HCT116 (cell line): ENCODE data around the gene PLEKHA5. TPM values are rescaled to one million over a fixed set of nuclear protein-coding genes. Genes with fewer than 3 reads are reported as not detected.

ENCODE experiments used
- ATAC-seq: fragments of 200-7000 bp; cut with Tn5 transposase; 2 replicates; pipeline ENCODE4 v1.9.1; 2020; ENCODE audit warnings: mild to moderate bottlenecking, moderate library complexity
- BruUV-seq: library from RNA; stranded (reverse); fragments of 400-500 nt; replicated peaks from 2 replicates; lab custom pipeline; 2021; lab: Mats Ljungman, UMichigan
- CTCF ChIA-PET: fragments of 300-600 bp; sonication (Branson Sonifier 250); formaldehyde crosslinking; loops from one replicate; lab custom pipeline; 2021; ENCODE audit warnings: antibody characterized with exemption; lab: Charles Lee
- POLR2A ChIA-PET: fragments of 300-600, 350-600 bp; sonication (Branson Sonifier 250); formaldehyde crosslinking; loops from one replicate; lab custom pipeline; 2021; ENCODE audit warnings: antibody characterized with exemption; lab: Charles Lee
- RAD21 ChIA-PET, 2 experiments: fragments of 300-600 bp; sonication (Branson Sonifier 250); formaldehyde crosslinking; loops; one replicate each; lab custom pipeline; 2023; ENCODE audit warnings: low total read pairs in 2 of 2; ENCODE audit not compliant: uncharacterized antibody in 2 of 2, unreplicated experiment in 2 of 2, low non-redundant PET in 1 of 2; lab: Charles Lee
- DNase-seq: peaks from one replicate; pipeline ENCODE4 v3.0.0-alpha.2; 2010; ENCODE audit warnings: low read depth, low spot score
- H2AFZ ChIP-seq: fragments of 200-600 bp; shearing (Covaris generic), sonication (generic); 2 replicates; pipeline ENCODE4 v1.6.1; 2017; ENCODE audit warnings: low read depth, mixed run types, mixed read lengths, antibody characterized with exemption, low read length; ENCODE audit not compliant: poor library complexity, severe bottlenecking
- H3K27ac ChIP-seq: 2 replicates; pipeline ENCODE4 v1.5.1; 2012; ENCODE audit warnings: low read depth, low read length
- H3K27me3 ChIP-seq: fragments of 200-600 bp; sonication (generic); 2 replicates; pipeline ENCODE4 v1.6.1; 2016; ENCODE audit warnings: mixed run types, low read length, mixed read lengths; ENCODE audit not compliant: insufficient read depth
- H3K36me3 ChIP-seq, 2 experiments: fragments of 200-500 bp in 1 of 2; fragments of 200-600 bp in 1 of 2; sonication (Bioruptor generic) in 1 of 2; sonication (generic) in 1 of 2; 2 replicates each; pipeline versions ENCODE4 v1.5.1 to v1.6.1; 2014 to 2016; ENCODE audit warnings: low read length in 2 of 2, inconsistent platforms in 1 of 2, mixed read lengths in 1 of 2, mixed run types in 1 of 2; ENCODE audit not compliant: insufficient read depth in 2 of 2, control insufficient read depth in 1 of 2
- H3K4me1 ChIP-seq, 2 experiments: fragments of 200-600 bp in 1 of 2; sonication (generic) in 1 of 2; 2 replicates each; pipeline versions ENCODE4 v1.5.1 to v1.6.1; 2012 to 2017; ENCODE audit warnings: low read length in 2 of 2, inconsistent platforms in 1 of 2, mild to moderate bottlenecking in 1 of 2, mixed read lengths in 1 of 2, mixed run types in 1 of 2, moderate library complexity in 1 of 2; ENCODE audit not compliant: insufficient read depth in 2 of 2, control insufficient read depth in 1 of 2
- H3K4me2 ChIP-seq: fragments of 200-600 bp; sonication (generic); 2 replicates; pipeline ENCODE4 v1.6.1; 2017; ENCODE audit warnings: mixed run types, low read length, mixed read lengths
- H3K4me3 ChIP-seq, 2 experiments: fragments of 200-600 bp in 1 of 2; sonication (generic) in 1 of 2; replicated peaks in 1 of 2; 2 replicates each; pipeline ENCODE4 v1.5.1; 2011 to 2016; ENCODE audit warnings: low read length in 2 of 2, control low read depth in 1 of 2, low read depth in 1 of 2, mild to moderate bottlenecking in 1 of 2, mixed read lengths in 1 of 2, mixed run types in 1 of 2
- H3K79me2 ChIP-seq: fragments of 200-600 bp; sonication (generic); 2 replicates; pipeline ENCODE4 v1.6.1; 2017; ENCODE audit warnings: mild to moderate bottlenecking, mixed run types, low read length, moderate library complexity, mixed read lengths; ENCODE audit not compliant: insufficient read depth
- H3K9ac ChIP-seq: fragments of 200-600 bp; sonication (generic); 2 replicates; pipeline ENCODE4 v1.6.1; 2016; ENCODE audit warnings: low read length, mixed read lengths
- H3K9me2 ChIP-seq: fragments of 200-600 bp; sonication (generic), shearing (Covaris generic); 2 replicates; pipeline ENCODE4 v1.6.1; 2017; ENCODE audit warnings: mixed run types, mild to moderate bottlenecking, moderate library complexity; ENCODE audit not compliant: insufficient read depth
- H3K9me3 ChIP-seq, 2 experiments: fragments of 200-500 bp in 1 of 2; fragments of 200-600 bp in 1 of 2; sonication (Bioruptor generic) in 1 of 2; sonication (generic) in 1 of 2; 2 replicates each; pipeline ENCODE4 v1.6.1; 2014 to 2017; ENCODE audit warnings: low read length in 2 of 2, mixed read lengths in 2 of 2, inconsistent platforms in 1 of 2, low read depth in 1 of 2, mild to moderate bottlenecking in 1 of 2, mixed run types in 1 of 2, moderate library complexity in 1 of 2; ENCODE audit not compliant: control insufficient read depth in 1 of 2, insufficient read depth in 1 of 2
- H4K20me1 ChIP-seq: fragments of 200-600 bp; sonication (generic), shearing (Covaris generic); 2 replicates; pipeline ENCODE4 v1.6.1; 2017; ENCODE audit warnings: mixed run types, mild to moderate bottlenecking, moderate library complexity; ENCODE audit not compliant: insufficient read depth
- CBX3 ChIP-seq: IDR thresholded peaks from 2 replicates; pipeline ENCODE4 v1.6.1; 2012; ENCODE audit warnings: low read depth
- EGR1 ChIP-seq: IDR thresholded peaks from 2 replicates; pipeline ENCODE4 v1.6.1; 2012; ENCODE audit warnings: low read depth
- ELF1 ChIP-seq: IDR thresholded peaks from 2 replicates; pipeline ENCODE4 v1.6.1; 2012; ENCODE audit warnings: low read depth, borderline replicate concordance
- EZH2 ChIP-seq: fragments of 200-600 bp; sonication (generic); IDR thresholded peaks from 2 replicates; pipeline ENCODE4 v1.6.1; 2017; ENCODE audit warnings: antibody characterized with exemption, mixed run types
- FOSL1 ChIP-seq: IDR thresholded peaks from 2 replicates; pipeline ENCODE4 v1.6.1; 2012; ENCODE audit warnings: low read depth
- JUND ChIP-seq: IDR thresholded peaks from 2 replicates; pipeline ENCODE4 v1.6.1; 2012
- POLR2A ChIP-seq: IDR thresholded peaks from 2 replicates; pipeline ENCODE4 v1.7.0; 2011; ENCODE audit warnings: borderline replicate concordance; ENCODE audit not compliant: insufficient read depth, insufficient read length; ENCODE audit errors: extremely low read depth
- RAD21 ChIP-seq: IDR thresholded peaks from 2 replicates; pipeline ENCODE4 v1.6.1; 2012; ENCODE audit warnings: low read depth, mild to moderate bottlenecking
- SIN3A ChIP-seq: IDR thresholded peaks from 2 replicates; pipeline ENCODE4 v1.6.1; 2012; ENCODE audit warnings: low read depth
- SRF ChIP-seq: IDR thresholded peaks from 2 replicates; pipeline ENCODE4 v1.6.1; 2012; ENCODE audit warnings: low read depth
- TCF7L2 ChIP-seq: IDR thresholded peaks from 2 replicates; pipeline ENCODE4 v1.7.0; 2011; ENCODE audit warnings: borderline replicate concordance, inconsistent platforms; ENCODE audit not compliant: insufficient read depth, insufficient read length; ENCODE audit errors: extremely low read depth
- YY1 ChIP-seq: IDR thresholded peaks from 2 replicates; pipeline ENCODE4 v1.6.1; 2011; ENCODE audit warnings: low read length, low read depth, moderate library complexity, mild to moderate bottlenecking; ENCODE audit not compliant: insufficient replicate concordance; ENCODE audit errors: extremely low read depth
- ZNF274 ChIP-seq: fragments of 200-500 bp; sonication (Bioruptor generic); IDR thresholded peaks from 2 replicates; pipeline ENCODE4 v1.6.1; 2014; ENCODE audit warnings: mild to moderate bottlenecking, low read depth, low read length, inconsistent platforms
- intact Hi-C: fragments of 100-400 bp; cut with micrococcal nuclease; formaldehyde crosslinking; loops from 2 replicates; pipeline ENCODE4 v1.10.0; 2022
- total RNA-seq: library from RNA; stranded (reverse); gene quantifications from one replicate; pipeline ENCODE4 v1.2.1, GENCODE V29; 2021; ENCODE audit not compliant: unreplicated experiment
- TF ChIP-seq, protein P1 (sequence below): IDR thresholded peaks from 2 replicates; pipeline ENCODE4 v1.6.1; 2012
- TF ChIP-seq, protein P2 (sequence below), 3 experiments: fragments of 200-600 bp in 1 of 3; sonication (generic) in 1 of 3; IDR thresholded peaks in 2 of 3; conservative IDR thresholded peaks in 1 of 3; 2 replicates each; pipeline ENCODE4 v1.5.1; 2012 to 2017; ENCODE audit warnings: low read depth in 2 of 3, low read length in 2 of 3, antibody characterized with exemption in 1 of 3, borderline replicate concordance in 1 of 3, control low read depth in 1 of 3, mild to moderate bottlenecking in 1 of 3, mixed read lengths in 1 of 3, mixed run types in 1 of 3, moderate library complexity in 1 of 3; ENCODE audit not compliant: insufficient read depth in 1 of 3
- TF ChIP-seq, protein P3 (sequence below): IDR thresholded peaks from 2 replicates; pipeline ENCODE4 v1.6.1; 2011; ENCODE audit warnings: mild to moderate bottlenecking, low read length, moderate library complexity; ENCODE audit not compliant: insufficient replicate concordance; ENCODE audit errors: extremely low read depth

The PLEKHA5 gene
- total RNA-seq, 1 experiment from 2014 or later: 18.9 TPM

DNA sequence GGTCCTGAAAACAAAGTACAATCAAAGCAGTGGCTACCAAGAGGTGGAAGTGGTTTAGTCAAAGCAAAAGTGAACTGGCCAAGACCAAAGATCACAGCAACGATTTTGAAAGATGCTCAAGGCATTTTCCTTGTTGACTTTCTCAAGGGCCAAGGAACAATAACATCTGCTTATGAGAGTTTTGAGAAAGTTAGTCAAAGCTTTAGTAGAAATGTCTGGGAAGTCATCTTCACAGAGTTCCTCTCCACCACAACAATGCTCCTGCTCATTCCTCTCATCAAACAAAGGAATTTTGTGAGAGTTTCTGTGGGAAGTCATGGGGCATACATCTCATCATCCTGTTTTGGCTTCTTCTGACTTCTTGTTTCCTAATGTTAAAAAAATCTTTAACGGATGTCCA, 80.1 kb downstream of the PLEKHA5 start:
- no TSS peak for BruUV-seq
- no peak for DNase-seq
- no peaks in the 10 kb centered on the region for H3K27me3 ChIP-seq
- no peaks in the 10 kb centered on the region for H3K9me3 ChIP-seq
- H3K9me2 ChIP-seq: no peaks in the 10 kb centered on the region
- no peak overlapping the region for H3K4me3 ChIP-seq
- H4K20me1 ChIP-seq: no peaks in the 10 kb centered on the region; the same call in 1 of the 2 replicates
- intact Hi-C loops: no loop called here
- RAD21 ChIA-PET: interaction anchor here in 1 of 2 experiments (0.6 kb wide), 1 partner anchor 77 kb away, joined by 3 read pairs; no protein-coding TSS in a partner anchor
- no peak overlapping the region for H2AFZ ChIP-seq
- TF ChIP-seq FOSL1 (no peak), SRF (no peak), EGR1 (no peak), JUND (no peak)
- TF ChIP-seq, protein P1, sequence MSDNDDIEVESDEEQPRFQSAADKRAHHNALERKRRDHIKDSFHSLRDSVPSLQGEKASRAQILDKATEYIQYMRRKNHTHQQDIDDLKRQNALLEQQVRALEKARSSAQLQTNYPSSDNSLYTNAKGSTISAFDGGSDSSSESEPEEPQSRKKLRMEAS: no peak
- TF ChIP-seq, all 23 proteins: peak for 0
- Histone ChIP-seq H3K4me2 (no peak overlapping the region), H3K27ac (no peak overlapping the region), H3K79me2 (peaks cover 4% of the 10 kb centered on the region), H3K9ac (no peak overlapping the region), H3K4me1 (no peaks in the 10 kb centered on the region), H3K36me3 (no peaks in the 10 kb centered on the region)
- ATAC-seq: no peak
- POLR2A ChIA-PET: no interaction called here
- CTCF ChIA-PET: no interaction called here

DNA sequence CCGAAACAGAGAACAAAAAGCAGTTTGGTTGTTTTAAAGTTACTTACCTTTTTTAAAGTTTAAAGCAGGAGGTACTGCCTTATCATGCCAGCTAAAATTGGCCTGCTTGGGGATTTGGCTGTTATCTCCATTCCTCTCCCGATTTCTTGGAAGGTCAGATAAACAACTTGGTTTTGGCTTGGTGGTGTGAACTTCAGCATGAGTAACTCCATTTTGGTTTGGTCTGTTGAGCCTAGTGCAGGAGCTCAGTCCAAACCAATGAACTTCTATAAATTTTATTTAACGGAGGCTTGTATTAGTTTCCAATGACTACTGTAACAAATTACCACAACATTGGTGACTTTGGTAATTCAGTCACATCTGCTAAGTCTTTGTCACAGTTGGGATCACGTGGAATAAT, 82.3 kb downstream of the PLEKHA5 start:
- POLR2A ChIA-PET: no interaction called here
- no peak overlapping the region for H3K27ac ChIP-seq
- no peak for DNase-seq
- H3K4me2 ChIP-seq: no peak overlapping the region
- H3K9me3 ChIP-seq: no peaks in the 10 kb centered on the region
- CTCF ChIA-PET: no interaction called here
- no peaks in the 10 kb centered on the region for H3K4me1 ChIP-seq
- intact Hi-C loops: no loop called here
- H3K9me2 ChIP-seq: no peaks in the 10 kb centered on the region
- BruUV-seq: no TSS peak
- ATAC-seq: no peak
- RAD21 ChIA-PET: no interaction called here
- H3K9ac ChIP-seq: no peak overlapping the region
- no peaks in the 10 kb centered on the region; the same call in 1 of the 2 replicates for H4K20me1 ChIP-seq
- H3K36me3 ChIP-seq: no peaks in the 10 kb centered on the region
- H3K4me3 ChIP-seq: no peak overlapping the region
- TF ChIP-seq, protein P2, sequence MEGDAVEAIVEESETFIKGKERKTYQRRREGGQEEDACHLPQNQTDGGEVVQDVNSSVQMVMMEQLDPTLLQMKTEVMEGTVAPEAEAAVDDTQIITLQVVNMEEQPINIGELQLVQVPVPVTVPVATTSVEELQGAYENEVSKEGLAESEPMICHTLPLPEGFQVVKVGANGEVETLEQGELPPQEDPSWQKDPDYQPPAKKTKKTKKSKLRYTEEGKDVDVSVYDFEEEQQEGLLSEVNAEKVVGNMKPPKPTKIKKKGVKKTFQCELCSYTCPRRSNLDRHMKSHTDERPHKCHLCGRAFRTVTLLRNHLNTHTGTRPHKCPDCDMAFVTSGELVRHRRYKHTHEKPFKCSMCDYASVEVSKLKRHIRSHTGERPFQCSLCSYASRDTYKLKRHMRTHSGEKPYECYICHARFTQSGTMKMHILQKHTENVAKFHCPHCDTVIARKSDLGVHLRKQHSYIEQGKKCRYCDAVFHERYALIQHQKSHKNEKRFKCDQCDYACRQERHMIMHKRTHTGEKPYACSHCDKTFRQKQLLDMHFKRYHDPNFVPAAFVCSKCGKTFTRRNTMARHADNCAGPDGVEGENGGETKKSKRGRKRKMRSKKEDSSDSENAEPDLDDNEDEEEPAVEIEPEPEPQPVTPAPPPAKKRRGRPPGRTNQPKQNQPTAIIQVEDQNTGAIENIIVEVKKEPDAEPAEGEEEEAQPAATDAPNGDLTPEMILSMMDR (IDR thresholded peaks at IDR 0.05 in 2 of 3, conservative IDR thresholded peaks at IDR 0.05 in 1 of 3; ENCODE audit: borderline replicate concordance in 1 of 3, insufficient read depth in 1 of 3, low read depth in 2 of 3, low read length in 2 of 3): no peak
- TF ChIP-seq EGR1 (no peak), TCF7L2 (no peak), ELF1 (no peak), EZH2 (no peak), CBX3 (no peak), JUND (no peak), POLR2A (no peak), RAD21 (no peak), ZNF274 (no peak), SRF (no peak), SIN3A (no peak), YY1 (no peak)
- TF ChIP-seq, protein P3, sequence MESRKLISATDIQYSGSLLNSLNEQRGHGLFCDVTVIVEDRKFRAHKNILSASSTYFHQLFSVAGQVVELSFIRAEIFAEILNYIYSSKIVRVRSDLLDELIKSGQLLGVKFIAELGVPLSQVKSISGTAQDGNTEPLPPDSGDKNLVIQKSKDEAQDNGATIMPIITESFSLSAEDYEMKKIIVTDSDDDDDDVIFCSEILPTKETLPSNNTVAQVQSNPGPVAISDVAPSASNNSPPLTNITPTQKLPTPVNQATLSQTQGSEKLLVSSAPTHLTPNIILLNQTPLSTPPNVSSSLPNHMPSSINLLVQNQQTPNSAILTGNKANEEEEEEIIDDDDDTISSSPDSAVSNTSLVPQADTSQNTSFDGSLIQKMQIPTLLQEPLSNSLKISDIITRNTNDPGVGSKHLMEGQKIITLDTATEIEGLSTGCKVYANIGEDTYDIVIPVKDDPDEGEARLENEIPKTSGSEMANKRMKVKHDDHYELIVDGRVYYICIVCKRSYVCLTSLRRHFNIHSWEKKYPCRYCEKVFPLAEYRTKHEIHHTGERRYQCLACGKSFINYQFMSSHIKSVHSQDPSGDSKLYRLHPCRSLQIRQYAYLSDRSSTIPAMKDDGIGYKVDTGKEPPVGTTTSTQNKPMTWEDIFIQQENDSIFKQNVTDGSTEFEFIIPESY: no peak
- no peak overlapping the region for H2AFZ ChIP-seq
- H3K27me3 ChIP-seq: no peaks in the 10 kb centered on the region
- H3K79me2 ChIP-seq: no peaks in the 10 kb centered on the region
